Osteocyte (in vitro differentiated cells): ENCODE data around the gene TSSK3. TPM values are rescaled to one million over a fixed set of nuclear protein-coding genes. Genes with fewer than 3 reads are reported as not detected.
"Not testable (repeated sequence)": the region's sequence is repeated elsewhere in the genome, so short reads cannot be mapped to it uniquely, and the experiment has no call there.

ENCODE experiments used
- DNase-seq: peaks from one replicate; pipeline ENCODE4 v3.0.0; 2021; ENCODE audit warnings: mixed read lengths; ENCODE audit not compliant: unreplicated experiment; ENCODE audit errors: extremely low spot score
- H3K27ac Mint-ChIP-seq: one replicate; pipeline ENCODE4 v1.8.0; 2021; ENCODE audit warnings: mild to moderate bottlenecking, mixed read lengths; ENCODE audit not compliant: unreplicated experiment
- H3K27me3 Mint-ChIP-seq: one replicate; pipeline ENCODE4 v1.8.0; 2021; ENCODE audit warnings: mixed read lengths; ENCODE audit not compliant: unreplicated experiment
- H3K36me3 Mint-ChIP-seq: one replicate; pipeline ENCODE4 v1.8.0; 2021; ENCODE audit warnings: mixed read lengths; ENCODE audit not compliant: unreplicated experiment
- H3K4me1 Mint-ChIP-seq: one replicate; pipeline ENCODE4 v1.8.0; 2021; ENCODE audit warnings: mixed read lengths; ENCODE audit not compliant: unreplicated experiment
- H3K4me3 Mint-ChIP-seq: one replicate; pipeline ENCODE4 v1.8.0; 2021; ENCODE audit warnings: mild to moderate bottlenecking, moderate library complexity, mixed read lengths; ENCODE audit not compliant: unreplicated experiment
- H3K9me3 Mint-ChIP-seq: one replicate; pipeline ENCODE4 v1.8.0; 2021; ENCODE audit warnings: mixed read lengths; ENCODE audit not compliant: unreplicated experiment
- CTCF ChIP-seq: fragments of 200-600 bp; sonication (generic); IDR thresholded peaks from 2 replicates; pipeline ENCODE4 v1.5.0; 2021; ENCODE audit warnings: antibody characterized with exemption, mild to moderate bottlenecking, moderate library complexity
- total RNA-seq: library from RNA; stranded (reverse); gene quantifications from 2 replicates; pipeline ENCODE4 v1.2.1, GENCODE V29; 2021

Gene TSSK3
- total RNA-seq, 1 donor from 2014 or later: 3.5 TPM

DNA sequence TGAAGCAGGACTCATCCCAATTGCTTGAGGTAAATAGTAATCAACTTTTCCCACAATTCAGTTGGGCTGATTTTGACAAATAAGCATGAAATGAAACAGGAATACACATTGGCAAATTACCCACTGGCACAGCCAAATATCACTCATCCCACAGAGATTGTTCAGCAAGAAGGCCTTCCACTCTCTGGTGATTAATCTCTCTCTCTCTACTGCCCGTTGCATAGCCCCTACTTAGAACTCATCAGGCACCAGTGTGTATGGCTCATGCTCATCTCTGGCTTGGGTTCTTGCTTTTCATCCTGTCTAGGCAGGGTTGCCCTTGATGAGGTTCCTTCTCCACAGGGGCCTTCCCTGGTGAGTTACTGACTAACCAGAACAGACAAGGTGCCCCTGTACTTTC, 30.8 kb downstream of the TSSK3 start:
- no peak for TF ChIP-seq CTCF
- H3K27me3 Mint-ChIP-seq: no peaks in the 10 kb centered on the region
- DNase-seq: no peak
- H3K27ac Mint-ChIP-seq: peak overlapping the region; percentile 99
- no peaks in the 10 kb centered on the region for H3K36me3 Mint-ChIP-seq
- H3K9me3 Mint-ChIP-seq: no peaks in the 10 kb centered on the region
- peak overlapping the region; percentile 100 for H3K4me3 Mint-ChIP-seq
- H3K4me1 Mint-ChIP-seq: peaks cover 25% of the 10 kb centered on the region

GRCh38 chr1:32393832-32394140, 31.4 kb downstream of the TSSK3 start:
- no peaks in the 10 kb centered on the region for H3K36me3 Mint-ChIP-seq
- H3K27ac Mint-ChIP-seq: peak overlapping the region; percentile 99
- no peaks in the 10 kb centered on the region for H3K27me3 Mint-ChIP-seq
- no peak for DNase-seq
- peaks cover 25% of the 10 kb centered on the region for H3K4me1 Mint-ChIP-seq
- peak overlapping the region; percentile 100 for H3K4me3 Mint-ChIP-seq
- no peaks in the 10 kb centered on the region for H3K9me3 Mint-ChIP-seq
- TF ChIP-seq CTCF: no peak

GRCh38 chr1:32394141-32394889, 32.0 kb downstream of the TSSK3 start, which contains the start of gene BSDC1:
BSDC1 (minus strand) TSS chr1:32394441; CDS start chr1:32394414, 27 bp downstream.
- no peaks in the 10 kb centered on the region for H3K9me3 Mint-ChIP-seq
- peaks cover 25% of the 10 kb centered on the region for H3K4me1 Mint-ChIP-seq
- peak within 1 kb of the TSS; percentile 99 for H3K27ac Mint-ChIP-seq
- no peak for TF ChIP-seq CTCF
- H3K27me3 Mint-ChIP-seq: no peaks in the 10 kb centered on the region
- peak; percentile 99 for DNase-seq
- no peaks in the 10 kb centered on the region for H3K36me3 Mint-ChIP-seq
- peak within 1 kb of the TSS; percentile 100 for H3K4me3 Mint-ChIP-seq

- peak overlapping the region; percentile 99 for H3K27ac Mint-ChIP-seq
- peak overlapping the region; percentile 100 for H3K4me3 Mint-ChIP-seq
- H3K27me3 Mint-ChIP-seq: no peaks in the 10 kb centered on the region
- H3K4me1 Mint-ChIP-seq: peaks cover 25% of the 10 kb centered on the region
- DNase-seq: no peak
- no peak for TF ChIP-seq CTCF
- no peaks in the 10 kb centered on the region for H3K36me3 Mint-ChIP-seq
- no peaks in the 10 kb centered on the region for H3K9me3 Mint-ChIP-seq
These were observed 32.6 kb downstream of the TSSK3 start for GRCh38 chr1:32394890-32395432.

DNA sequence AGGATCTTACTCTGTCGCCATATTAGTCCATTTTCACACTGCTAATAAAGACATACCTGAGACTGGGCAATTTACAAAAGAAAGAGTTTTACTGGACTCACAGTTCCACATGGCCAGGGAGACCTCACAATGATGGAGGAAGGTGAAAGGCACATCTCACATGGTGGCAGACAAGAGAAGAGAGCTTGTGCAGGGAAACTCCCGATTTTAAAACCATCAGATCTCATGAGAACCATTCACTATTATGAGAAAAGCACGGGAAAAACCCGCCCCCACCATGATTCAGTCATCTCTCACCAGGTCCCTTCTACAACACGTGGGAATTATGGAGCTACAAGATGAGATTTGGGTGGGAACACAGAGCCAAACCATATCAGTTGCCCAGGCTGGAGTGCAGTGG, 34.2 kb downstream of the TSSK3 start:
- not testable (repeated sequence) for H3K27ac Mint-ChIP-seq, H3K4me3 Mint-ChIP-seq, H3K36me3 Mint-ChIP-seq, H3K27me3 Mint-ChIP-seq, DNase-seq, H3K9me3 Mint-ChIP-seq
- H3K4me1 Mint-ChIP-seq: peaks cover 26% of the 10 kb centered on the region
